B cell (primary cell): ENCODE measurements around the gene XPC. TPM values are rescaled to one million over a fixed set of nuclear protein-coding genes. Genes with fewer than 3 reads are reported as not detected.

Experiments
- ATAC-seq: fragments of 200-7000 bp; cut with Tn5 transposase; one replicate; pipeline ENCODE4 v1.10.0; 2021; ENCODE audit warnings: low read depth, mild to moderate bottlenecking, moderate number of reproducible peaks, moderate library complexity
- CTCF ChIA-PET: fragments of 350-600 bp; sonication (Branson Sonifier 250); formaldehyde crosslinking; loops from one replicate; lab custom pipeline; 2021; ENCODE audit warnings: antibody characterized with exemption, inconsistent platforms; lab: Charles Lee
- POLR2A ChIA-PET: fragments of 350-600 bp; sonication (Branson Sonifier 250); formaldehyde crosslinking; loops from one replicate; lab custom pipeline; 2021; ENCODE audit warnings: antibody characterized with exemption; lab: Charles Lee
- DNase-seq: peaks from one replicate; pipeline ENCODE4 v3.0.0; 2013
- H2AFZ ChIP-seq: 2 replicates; pipeline ENCODE4 v1.6.1; 2012; ENCODE audit warnings: mild to moderate bottlenecking, low read depth, low read length; ENCODE audit not compliant: insufficient read depth, poor library complexity, severe bottlenecking
- H3K27ac ChIP-seq, 2 donors: 1 replicate in 1 of 2; 2 replicates in 1 of 2; pipeline ENCODE4 v1.5.1; 2012 to 2013; ENCODE audit warnings: low read length in 2 of 2, mild to moderate bottlenecking in 2 of 2, moderate library complexity in 1 of 2
- H3K27me3 ChIP-seq, 4 experiments: fragments of 200-600 bp in 1 of 4; sonication (generic) in 1 of 4; replicated peaks in 1 of 4; 1 replicate in 2 of 4; 2 replicates in 2 of 4; pipeline versions ENCODE4 v1.6.1 to v1.7.0; 2013 to 2016; ENCODE audit warnings: low read length in 3 of 4, mild to moderate bottlenecking in 2 of 4, mixed read lengths in 1 of 4, moderate library complexity in 1 of 4; ENCODE audit not compliant: insufficient read depth in 4 of 4, control insufficient read depth in 3 of 4; ENCODE audit errors: control extremely low read depth in 1 of 4
- H3K36me3 ChIP-seq, 2 experiments: replicated peaks in 1 of 2; 1 replicate in 1 of 2; 2 replicates in 1 of 2; pipeline versions ENCODE4 v1.6.1 to v1.7.1; 2013; ENCODE audit warnings: low read length in 1 of 2; ENCODE audit not compliant: insufficient read depth in 2 of 2, control insufficient read depth in 1 of 2; ENCODE audit errors: control extremely low read depth in 1 of 2, extremely low read depth in 1 of 2
- H3K4me1 ChIP-seq, 2 donors: fragments of 200-600 bp in 1 of 2; sonication (generic) in 1 of 2; 1 replicate in 1 of 2; 2 replicates in 1 of 2; pipeline versions ENCODE4 v1.5.1 to v1.6.1; 2013 to 2017; ENCODE audit warnings: low read length in 2 of 2; ENCODE audit not compliant: control insufficient read depth in 2 of 2, insufficient read depth in 2 of 2
- H3K4me2 ChIP-seq: replicated peaks from 2 replicates; pipeline ENCODE3; 2012; ENCODE audit warnings: mild to moderate bottlenecking, low read depth, low read length; ENCODE audit not compliant: poor library complexity, severe bottlenecking
- H3K4me3 ChIP-seq, 5 experiments: fragments of 200-600 bp in 1 of 5; sonication (generic) in 1 of 5; 1 replicate in 3 of 5; 2 replicates in 2 of 5; pipeline versions ENCODE4 v1.5.1 to v1.7.0; 2011 to 2016; ENCODE audit warnings: low read length in 4 of 5, mild to moderate bottlenecking in 4 of 5, low read depth in 2 of 5, control low read depth in 1 of 5, moderate library complexity in 1 of 5; ENCODE audit not compliant: insufficient read depth in 1 of 5; ENCODE audit errors: control extremely low read depth in 1 of 5, extremely low read depth in 1 of 5
- H3K79me2 ChIP-seq: fragments of 200-600 bp; sonication (generic); one replicate; pipeline ENCODE4 v1.6.0; 2016; ENCODE audit warnings: low read length; ENCODE audit not compliant: control insufficient read depth, insufficient read depth
- H3K9ac ChIP-seq: fragments of 200-600 bp; sonication (generic); 2 replicates; pipeline ENCODE4 v1.6.1; 2017; ENCODE audit warnings: mild to moderate bottlenecking, low read length, moderate library complexity
- H3K9me3 ChIP-seq, 3 donors: one replicate each; pipeline versions ENCODE4 v1.6.1 to v1.7.1; 2013; ENCODE audit warnings: low read length in 2 of 3; ENCODE audit not compliant: control insufficient read depth in 2 of 3, insufficient read depth in 1 of 3; ENCODE audit errors: control extremely low read depth in 1 of 3
- H4K20me1 ChIP-seq: 2 replicates; pipeline ENCODE4 v1.6.0; 2012; ENCODE audit warnings: mild to moderate bottlenecking, low read length; ENCODE audit not compliant: insufficient read depth, control insufficient read depth, poor library complexity, severe bottlenecking
- H3K27ac Mint-ChIP-seq: one replicate; pipeline ENCODE4 v1.8.0; 2021; ENCODE audit warnings: mixed read lengths
- H3K27me3 Mint-ChIP-seq: one replicate; pipeline ENCODE4 v1.8.0; 2021; ENCODE audit warnings: mixed read lengths
- H3K4me1 Mint-ChIP-seq: one replicate; pipeline ENCODE4 v1.8.0; 2021; ENCODE audit warnings: mixed read lengths
- H3K4me3 Mint-ChIP-seq: one replicate; pipeline ENCODE4 v1.8.0; 2021; ENCODE audit warnings: mixed read lengths
- H3K9me3 Mint-ChIP-seq: one replicate; pipeline ENCODE4 v1.8.0; 2022; ENCODE audit warnings: mixed read lengths; ENCODE audit not compliant: insufficient read depth
- CTCF ChIP-seq: fragments of 200-600 bp; IDR thresholded peaks from one replicate; pipeline ENCODE4 v1.8.0; 2022; ENCODE audit warnings: antibody characterized with exemption, mild to moderate bottlenecking
- EZH2 ChIP-seq: IDR thresholded peaks from 2 replicates; pipeline ENCODE4 v1.6.1; 2012; ENCODE audit warnings: borderline replicate concordance, low read depth, mild to moderate bottlenecking, moderate library complexity, low read length; ENCODE audit not compliant: insufficient read depth, poor library complexity, severe bottlenecking
- WGBS: methylation state at CpG from one replicate; pipeline ENCODE4 v1.1.5; 2013; ENCODE audit warnings: missing lambda C conversion rate; ENCODE audit not compliant: insufficient coverage; 5-methylcytosine and 5-hydroxymethylcytosine counted together
- intact Hi-C: fragments of 100-400 bp; cut with micrococcal nuclease; formaldehyde crosslinking; loops from one replicate; pipeline ENCODE4 v1.10.0; 2022
- polyA plus RNA-seq: library from polyadenylated mRNA; depleted of rRNA; stranded (reverse); fragments of >200 nt; gene quantifications from 2 replicates; pipeline ENCODE4 v1.2.3, GENCODE V29; 2012
- total RNA-seq, 2 donors: library from RNA; stranded (reverse); fragments of 120-200 nt in 1 of 2; gene quantifications; 1 replicate in 1 of 2; 2 replicates in 1 of 2; pipeline versions ENCODE4 v1.2.3 to v1.2.4, GENCODE V29; 2013 to 2022

The XPC gene
- total and polyA plus RNA-seq, 2 donors (not counting 1 experiment from before 2014, with no cell fraction given), result 22.5 to 67.6 TPM

- 100% methylated on average over 4 of the region's 5 CpGs for WGBS
- peaks cover 0 to 56% of the 10 kb centered on the region in 2 experiments for H3K36me3 ChIP-seq
- CTCF ChIA-PET, result no interaction called here
These were observed 5.9 kb downstream of the XPC start for GRCh38 chr3:14172496-14172895.

More at GRCh38 chr3:14172496-14172895, 5.9 kb downstream of the XPC start:
- TF ChIP-seq CTCF (no peak), EZH2 (no peak)
- Histone ChIP-seq H2AFZ (no peak overlapping the region), H3K4me3 (no peak overlapping the region), H3K4me2 (no peak overlapping the region), H4K20me1 (no peaks in the 10 kb centered on the region), H3K27ac (no peak overlapping the region), H3K27me3 (no peaks in the 10 kb centered on the region), H3K9ac (no peak overlapping the region), H3K9me3 (no peaks in the 10 kb centered on the region), H3K79me2 (peaks cover 77% of the 10 kb centered on the region), H3K4me1 (peaks cover 27 to 30% of the 10 kb centered on the region in 2 donors)
- Mint-ChIP-seq H3K4me1 (peaks cover 41% of the 10 kb centered on the region), H3K9me3 (no peaks in the 10 kb centered on the region), H3K27ac (no peak overlapping the region), H3K27me3 (no peaks in the 10 kb centered on the region), H3K4me3 (no peak overlapping the region)
- POLR2A ChIA-PET, result no interaction called here
- ATAC-seq (no peak), DNase-seq (no peak)
- intact Hi-C loops, result no loop called here
